AG04450 (cell line): ENCODE measurements around the gene ZCCHC9. TPM values are rescaled to one million over a fixed set of nuclear protein-coding genes. Genes with fewer than 3 reads are reported as not detected.
A peak's percentile ranks its signal among the peaks of the same experiment; 100 is the strongest.

Experiments
- CTCF ChIA-PET: fragments of 300-600, 350-600 bp; formaldehyde crosslinking; extraction: SDS; loops from one replicate; lab custom pipeline; 2022; ENCODE audit warnings: antibody characterized with exemption, inconsistent platforms; lab: Charles Lee
- POLR2A ChIA-PET: fragments of 350-600 bp; formaldehyde crosslinking; extraction: SDS; loops from one replicate; lab custom pipeline; 2021; ENCODE audit warnings: antibody characterized with exemption, inconsistent platforms; lab: Yijun Ruan, JAX
- DNase-seq: peaks from one replicate; pipeline ENCODE4 v3.0.0-alpha.2; 2011; ENCODE audit warnings: low read depth, low spot score
- H3K27ac ChIP-seq: one replicate; pipeline ENCODE4 v1.5.1; 2012; ENCODE audit warnings: low read depth, low read length, control low read depth
- H3K27me3 ChIP-seq: one replicate; pipeline ENCODE4 v1.6.0; 2012; ENCODE audit warnings: low read length; ENCODE audit not compliant: control insufficient read depth, insufficient read depth
- H3K4me3 ChIP-seq: 2 replicates; pipeline ENCODE4 v1.5.1; 2011; ENCODE audit warnings: mild to moderate bottlenecking, low read depth, low read length, control low read depth
- H3K9me3 ChIP-seq: 2 replicates; pipeline ENCODE4 v1.5.1; 2012; ENCODE audit warnings: low read length; ENCODE audit not compliant: control insufficient read depth, insufficient read depth
- CTCF ChIP-seq: IDR thresholded peaks from 2 replicates; pipeline ENCODE4 v1.5.1; 2011; ENCODE audit warnings: low read depth, low read length, control low read depth, inconsistent platforms
- polyA plus RNA-seq: library from polyadenylated mRNA; depleted of rRNA; stranded (reverse); fragments of >200 nt; gene quantifications from 2 replicates; pipeline ENCODE4 v1.2.3, GENCODE V29; 2011

ZCCHC9 gene
- polyA plus RNA-seq, 1 experiment = 35.4 TPM

- Histone ChIP-seq H3K27me3 (no peaks in the 10 kb centered on the region), H3K9me3 (no peaks in the 10 kb centered on the region), H3K4me3 (no peak overlapping the region), H3K27ac (no peak overlapping the region)
- no peak for TF ChIP-seq CTCF
- no peak for DNase-seq
- ChIA-PET CTCF (interaction anchor here (1.1 to 2.4 kb wide), 2 partner anchors 14 to 118 kb away, joined by 4 to 13 read pairs; no protein-coding TSS in a partner anchor), POLR2A (interaction anchor here (3.4 kb wide), 1 partner anchor 11 kb away, joined by 25 read pairs; the partner anchor contains the start of gene ZCCHC9)
These were observed 11.9 kb downstream of the ZCCHC9 start for GRCh38 chr5:81313278-81313677.

GRCh38 chr5:81313686-81314085, 12.3 kb downstream of the ZCCHC9 start:
- H3K4me3 ChIP-seq = no peak overlapping the region
- ChIA-PET CTCF (interaction anchor here (0.8 to 2.4 kb wide), 3 partner anchors 11 to 119 kb away, joined by 4 to 13 read pairs (median 4); no protein-coding TSS in a partner anchor), POLR2A (interaction anchor here (3.4 kb wide), 1 partner anchor 11 kb away, joined by 25 read pairs; the partner anchor contains the start of gene ZCCHC9)
- no peak for TF ChIP-seq CTCF
- no peak for DNase-seq
- H3K9me3 ChIP-seq = no peaks in the 10 kb centered on the region
- H3K27ac ChIP-seq = no peak overlapping the region
- H3K27me3 ChIP-seq = no peaks in the 10 kb centered on the region

- ChIA-PET POLR2A (interaction anchor here (3.4 kb wide), 1 partner anchor 12 kb away, joined by 25 read pairs; the partner anchor contains the start of gene ZCCHC9), CTCF (interaction anchor here (0.8 to 2.4 kb wide), 2 partner anchors 12 to 15 kb away, joined by 4 to 13 read pairs; no protein-coding TSS in a partner anchor)
- H3K9me3 ChIP-seq = no peaks in the 10 kb centered on the region
- TF ChIP-seq CTCF = no peak
- no peak for DNase-seq
- H3K27me3 ChIP-seq = no peaks in the 10 kb centered on the region
- H3K27ac ChIP-seq = no peak overlapping the region
- H3K4me3 ChIP-seq = no peak overlapping the region
These were observed 13.2 kb downstream of the ZCCHC9 start for GRCh38 chr5:81314581-81314980.

GRCh38 chr5:81315336-81315735, 13.9 kb downstream of the ZCCHC9 start:
- Histone ChIP-seq H3K27me3 (no peaks in the 10 kb centered on the region), H3K9me3 (no peaks in the 10 kb centered on the region), H3K4me3 (no peak overlapping the region), H3K27ac (peak overlapping the region; percentile 40)
- no peak for TF ChIP-seq CTCF
- peak; percentile 39 for DNase-seq
- ChIA-PET POLR2A (interaction anchor here (0.8 to 3.4 kb wide), 2 partner anchors 13 to 46 kb away, joined by 4 to 25 read pairs; partner anchors contain the start of gene ZCCHC9), CTCF (interaction anchor here (1.0 to 2.4 kb wide), 2 partner anchors 16 kb away, joined by 5 to 13 read pairs; no protein-coding TSS in a partner anchor)

GRCh38 chr5:81315830-81316229, 14.4 kb downstream of the ZCCHC9 start:
- DNase-seq = no peak
- Histone ChIP-seq H3K27ac (no peak overlapping the region), H3K9me3 (no peaks in the 10 kb centered on the region), H3K4me3 (no peak overlapping the region), H3K27me3 (no peaks in the 10 kb centered on the region)
- CTCF ChIA-PET = interaction anchor here (1.0 kb wide), 1 partner anchor 17 kb away, joined by 5 read pairs; no protein-coding TSS in a partner anchor
- POLR2A ChIA-PET = interaction anchor here (0.8 to 3.4 kb wide), 2 partner anchors 13 to 47 kb away, joined by 4 to 25 read pairs; partner anchors contain the start of gene ZCCHC9
- no peak for TF ChIP-seq CTCF
